GM12891 (cell line): Measurements from ENCODE around the gene RRAD.

Experiments
- DNase-seq: peaks from one replicate; pipeline ENCODE4 v3.0.0; 2011; ENCODE audit warnings: low spot score; ENCODE audit not compliant: insufficient read length
- FAIRE-seq: peaks from 2 replicates; lab custom pipeline; 2011; peaks lifted over from hg19 to GRCh38; lab: Jason Lieb, UNC
- PAX5 ChIP-seq: IDR thresholded peaks from 2 replicates; pipeline ENCODE4 v1.6.1; 2011; ENCODE audit warnings: low read length, moderate library complexity, mild to moderate bottlenecking; ENCODE audit not compliant: insufficient read depth, severe bottlenecking
- POLR2A ChIP-seq: IDR thresholded peaks from 2 replicates; pipeline ENCODE4 v1.6.1; 2011; ENCODE audit warnings: low read depth, low read length, control low read depth
- POLR2AphosphoS5 ChIP-seq: IDR thresholded peaks from 2 replicates; pipeline ENCODE4 v1.6.1; 2011; ENCODE audit warnings: low read depth, low read length, control low read depth
- POU2F2 ChIP-seq: IDR thresholded peaks from 2 replicates; pipeline ENCODE4 v1.6.1; 2011; ENCODE audit warnings: low read depth, mild to moderate bottlenecking, control low read depth, low read length, moderate library complexity
- SPI1 ChIP-seq: IDR thresholded peaks from 2 replicates; pipeline ENCODE4 v1.6.1; 2011; ENCODE audit warnings: low read depth, low read length, control low read depth
- TAF1 ChIP-seq: IDR thresholded peaks from 2 replicates; pipeline ENCODE4 v1.6.1; 2011; ENCODE audit warnings: low read depth, low read length, control low read depth

RRAD gene

GRCh38 chr16:66934138-66934838 is 9.0 kb upstream of the RRAD start, which contains the start of gene CIAO2B:
Gene CIAO2B, minus strand, starts transcription at chr16:66934402. Its CDS starts 38 bp downstream, at chr16:66934364.
- DNase-seq (peak; percentile 96), FAIRE-seq (peak; percentile 99)
- TF ChIP-seq SPI1 (peak; percentile 24; the same call in 1 of the 2 replicates), POU2F2 (peak; percentile 69; the same call in 1 of the 2 replicates), TAF1 (peak; percentile 60), POLR2A (peak; percentile 87), POLR2AphosphoS5 (peak; percentile 90), PAX5 (peak; percentile 46)

DNA sequence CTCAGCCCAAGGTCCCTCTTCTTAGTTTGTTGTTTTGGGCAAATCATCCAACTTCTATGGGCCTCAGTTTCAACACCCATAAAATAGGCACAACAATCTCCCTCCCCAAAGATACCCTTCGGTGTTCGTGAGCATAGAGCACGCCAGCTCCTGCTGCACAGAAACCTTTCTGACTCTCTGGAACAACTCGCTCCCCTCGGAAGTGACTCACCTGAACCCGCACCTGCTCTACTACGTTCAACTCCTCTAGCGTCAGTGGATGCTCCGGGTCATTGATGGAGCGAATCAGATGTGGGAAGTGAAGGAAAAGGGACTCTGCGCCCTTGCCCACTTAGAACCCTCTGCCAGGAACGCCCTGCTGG is 8.4 kb upstream of the RRAD start:
- FAIRE-seq (no peak), DNase-seq (no peak)
- TF ChIP-seq SPI1, result no peak
- TF ChIP-seq POLR2AphosphoS5, result no peak
- TF ChIP-seq PAX5, result no peak

DNA sequence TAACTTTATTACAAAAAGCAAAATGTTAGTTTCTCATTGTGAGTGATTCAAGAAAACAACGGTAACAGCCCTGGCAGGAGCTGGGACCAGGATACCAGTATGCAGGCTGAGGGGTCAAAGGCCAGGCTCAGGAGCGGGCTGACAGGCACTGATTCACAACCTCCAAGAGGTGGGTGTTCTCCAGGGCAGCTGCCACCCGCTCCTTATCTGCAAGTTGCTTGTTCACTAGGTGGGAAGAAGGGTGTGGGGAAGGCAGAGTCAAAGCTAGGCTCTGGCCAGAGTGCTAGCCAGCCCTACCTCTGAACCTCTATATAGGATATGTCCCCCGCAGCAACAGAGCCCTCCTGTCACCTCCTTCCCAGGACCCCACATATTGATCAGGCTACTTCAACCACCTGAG is 6.7 kb upstream of the RRAD start:
- TF ChIP-seq POU2F2, result no peak
- TF ChIP-seq POLR2AphosphoS5, result no peak
- no peak for TF ChIP-seq PAX5
- no peak for TF ChIP-seq TAF1
- TF ChIP-seq POLR2A, result no peak
- no peak for TF ChIP-seq SPI1

GRCh38 chr16:66931665-66932064 is 6.3 kb upstream of the RRAD start:
- TF ChIP-seq POLR2A, result no peak
- TF ChIP-seq SPI1, result no peak
- TF ChIP-seq PAX5, result no peak
- TF ChIP-seq POU2F2, result no peak
- no peak for TF ChIP-seq POLR2AphosphoS5
- TF ChIP-seq TAF1, result no peak
- FAIRE-seq (no peak), DNase-seq (no peak)

More for the DNA sequence above, 6.7 kb upstream of the RRAD start:
- FAIRE-seq (no peak), DNase-seq (no peak)

GRCh38 chr16:66930189-66930588 is 4.9 kb upstream of the RRAD start:
- TF ChIP-seq POLR2AphosphoS5 (no peak), SPI1 (no peak), POLR2A (no peak), POU2F2 (no peak), TAF1 (no peak), PAX5 (no peak)
- no peak for FAIRE-seq
- no peak for DNase-seq

GRCh38 chr16:66928702-66929388 is 3.5 kb upstream of the RRAD start:
- FAIRE-seq, result peak; percentile 26

DNA sequence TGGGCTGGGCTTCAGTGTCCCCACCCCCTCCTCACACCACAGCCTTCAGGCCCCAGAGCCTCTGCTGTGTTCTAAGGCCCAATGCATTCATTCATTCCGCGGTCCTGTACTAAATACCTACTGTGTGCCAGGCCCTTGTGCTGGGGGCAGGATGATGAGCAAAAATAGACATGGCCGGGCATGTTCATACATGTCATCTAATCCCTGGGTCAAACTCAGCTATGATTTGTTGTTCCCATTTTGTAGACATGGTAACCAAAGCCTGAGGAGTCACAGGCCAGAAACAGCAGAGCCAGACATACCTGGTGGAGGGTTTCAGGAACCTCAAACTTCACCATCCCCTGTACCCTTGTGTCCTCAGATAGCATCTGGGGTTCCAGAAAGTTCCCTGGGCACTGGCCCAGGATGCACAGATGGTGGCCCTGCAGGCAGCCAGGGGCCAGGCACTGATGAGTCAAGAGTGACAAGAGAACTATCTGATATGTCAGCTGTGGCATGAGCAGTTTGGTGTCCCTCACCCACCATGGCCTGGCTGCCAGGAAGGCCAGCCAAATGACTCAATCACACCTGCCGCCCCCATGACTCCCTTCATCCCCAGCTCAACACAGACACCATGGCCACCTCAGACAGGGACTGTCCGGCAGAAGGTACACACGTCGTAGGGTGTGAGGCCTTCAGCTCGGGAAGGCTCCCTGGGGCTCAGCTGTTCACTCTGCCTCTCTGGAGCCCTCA is 2.7 kb upstream of the RRAD start:
- DNase-seq (no peak), FAIRE-seq (peak; percentile 16)
- TF ChIP-seq POLR2AphosphoS5, result no peak
- no peak for TF ChIP-seq SPI1
- TF ChIP-seq POLR2A, result no peak
- TF ChIP-seq TAF1, result no peak
- TF ChIP-seq POU2F2, result no peak
- TF ChIP-seq PAX5, result no peak

More at GRCh38 chr16:66928702-66929388, 3.5 kb upstream of the RRAD start:
- TF ChIP-seq POLR2A (no peak), POLR2AphosphoS5 (no peak), TAF1 (no peak), POU2F2 (no peak), PAX5 (no peak), SPI1 (no peak)
- DNase-seq, result no peak

DNA sequence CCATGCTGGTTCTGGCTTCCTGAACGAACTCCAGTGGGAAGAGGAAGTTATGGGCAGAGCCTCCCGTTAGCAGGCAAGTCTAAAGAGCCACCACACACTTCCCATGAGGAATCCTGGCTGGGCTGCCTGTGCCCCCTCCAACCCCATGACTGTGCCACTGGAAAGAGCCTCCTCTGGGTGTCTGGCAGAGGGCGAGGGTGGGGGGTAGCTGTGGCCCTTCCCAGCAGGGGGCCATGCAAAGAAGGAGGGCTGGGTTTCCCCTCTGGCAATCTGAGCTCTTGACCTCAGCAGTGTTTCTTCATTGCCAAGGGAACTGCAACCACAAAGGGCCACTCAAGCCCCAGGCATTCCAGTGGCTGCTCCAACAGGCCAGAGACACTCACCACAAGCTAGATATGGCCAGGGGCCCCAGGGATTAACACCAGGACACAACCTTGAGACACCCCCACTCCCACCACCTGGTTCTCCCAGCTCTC is 1.7 kb upstream of the RRAD start:
- TF ChIP-seq PAX5 (no peak), SPI1 (no peak), POLR2AphosphoS5 (no peak), POU2F2 (no peak), POLR2A (no peak), TAF1 (no peak)
- peak; percentile 51 for FAIRE-seq
- no peak for DNase-seq
